Measurements from ENCODE around the gene HGF. TPM values are rescaled to one million over a fixed set of nuclear protein-coding genes. Genes with fewer than 3 reads are reported as not detected.

The HGF gene
- total RNA-seq, 6 experiments from 2014 or later = 11.5 to 38.9 (median 17.9) TPM

GRCh38 chr7:81698965-81699364, 70.9 kb downstream of the HGF start:
- Histone ChIP-seq H3K9me3 (no peaks in the 10 kb centered on the region), H3K4me3 (no peak overlapping the region), H3K27me3 (no peaks in the 10 kb centered on the region), H3K4me1 (no peaks in the 10 kb centered on the region), H3K36me3 (no peaks in the 10 kb centered on the region), H3K27ac (no peak overlapping the region)
- ATAC-seq (no peak), DNase-seq (no peak)
- intact Hi-C loops (cut with DNase I) = no loop called here
- TF ChIP-seq CTCF (IDR thresholded peaks at IDR 0.05) = no peak
- TF ChIP-seq POLR2A (IDR thresholded peaks at IDR 0.05) = no peak

- Histone ChIP-seq H3K36me3 (no peaks in the 10 kb centered on the region), H3K27ac (no peak overlapping the region), H3K4me3 (no peak overlapping the region), H3K4me1 (no peaks in the 10 kb centered on the region), H3K27me3 (no peaks in the 10 kb centered on the region), H3K9me3 (no peaks in the 10 kb centered on the region)
- intact Hi-C loops (cut with DNase I) = no loop called here
- TF ChIP-seq CTCF (IDR thresholded peaks at IDR 0.05) (no peak), POLR2A (IDR thresholded peaks at IDR 0.05) (no peak)
- DNase-seq = no peak
- WGBS (ENCODE audit: insufficient coverage, low coverage, low lambda C conversion rate, missing lambda C conversion rate) = 38% methylated on average over 3 of the region's 3 CpGs
- no peak for ATAC-seq
Observed at GRCh38 chr7:81694711-81695110, 75.1 kb downstream of the HGF start.

GRCh38 chr7:81693894-81694293, 76.0 kb downstream of the HGF start:
- DNase-seq = no peak
- intact Hi-C loops (cut with DNase I) = no loop called here
- Histone ChIP-seq H3K27ac (no peak overlapping the region), H3K9me3 (no peaks in the 10 kb centered on the region), H3K4me3 (no peak overlapping the region), H3K27me3 (no peaks in the 10 kb centered on the region), H3K36me3 (no peaks in the 10 kb centered on the region), H3K4me1 (no peaks in the 10 kb centered on the region)
- no peak for TF ChIP-seq POLR2A (IDR thresholded peaks at IDR 0.05)
- no peak for TF ChIP-seq CTCF (IDR thresholded peaks at IDR 0.05)
- WGBS (ENCODE audit: insufficient coverage, low coverage, low lambda C conversion rate, missing lambda C conversion rate) = 53% methylated on average over 1 of the region's 1 CpG
- no peak for ATAC-seq

- no peaks in the 10 kb centered on the region for H3K27me3 ChIP-seq
- ATAC-seq = no peak
- intact Hi-C loops (cut with DNase I) = no loop called here
- H3K36me3 ChIP-seq = no peaks in the 10 kb centered on the region
- H3K4me1 ChIP-seq = no peaks in the 10 kb centered on the region
- no peak overlapping the region for H3K4me3 ChIP-seq
- no peaks in the 10 kb centered on the region for H3K9me3 ChIP-seq
- TF ChIP-seq POLR2A (IDR thresholded peaks at IDR 0.05) (no peak), CTCF (IDR thresholded peaks at IDR 0.05) (no peak)
- DNase-seq = no peak
- no peak overlapping the region for H3K27ac ChIP-seq
- WGBS (ENCODE audit: insufficient coverage, low coverage, low lambda C conversion rate, missing lambda C conversion rate) = 59% methylated on average over 2 of the region's 2 CpGs
Observed at GRCh38 chr7:81693080-81693479, 76.8 kb downstream of the HGF start.
